GM19193 (cell line): Measurements from ENCODE around the gene PHACTR2.

Source experiments
- POLR2A ChIP-seq: IDR thresholded peaks from 4 replicates; pipeline ENCODE4 v1.6.1; 2011; ENCODE audit not compliant: insufficient read depth, insufficient read length; ENCODE audit errors: extremely low read depth

PHACTR2 gene

DNA sequence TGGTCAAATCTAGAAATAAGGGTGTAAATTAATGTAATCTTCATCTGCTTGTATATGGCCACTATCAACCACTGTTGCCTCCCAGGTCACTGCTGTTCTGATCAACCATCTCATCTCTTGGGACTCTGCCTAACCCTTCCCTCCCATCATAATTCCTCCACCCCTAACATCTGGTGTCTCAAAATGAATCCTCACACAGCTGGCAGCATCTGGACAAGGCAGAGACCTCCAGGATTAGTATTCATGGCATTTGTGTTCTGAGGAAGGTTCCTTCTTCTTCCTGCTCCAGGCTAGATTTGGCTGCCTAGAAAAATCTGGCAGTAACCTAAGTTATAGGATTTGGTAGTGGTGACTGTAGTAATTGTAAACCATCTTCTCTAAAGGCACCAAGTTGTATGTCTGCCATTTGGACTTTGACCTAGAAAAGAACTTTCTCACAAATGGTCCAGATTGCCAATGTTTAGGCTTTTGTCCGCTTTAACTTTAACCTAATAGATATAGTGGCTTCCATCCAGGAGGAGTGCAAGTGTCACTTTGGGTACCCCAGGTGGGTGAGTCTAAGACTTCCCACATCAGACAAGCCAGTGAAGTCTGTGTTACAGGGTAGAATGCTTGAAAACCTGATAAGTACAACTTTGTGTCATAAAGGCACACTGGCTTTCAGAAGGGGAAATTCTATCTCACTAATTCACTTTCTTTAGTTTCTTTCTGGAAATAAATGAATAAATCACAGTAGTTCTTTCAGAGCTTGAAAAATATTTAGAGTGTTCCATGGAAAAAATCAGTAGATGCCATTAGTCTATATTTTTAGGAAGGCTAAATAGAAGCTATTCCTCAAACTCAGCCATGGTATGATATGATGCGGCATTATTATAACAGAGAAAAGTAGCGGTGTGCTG lies 3.0 kb upstream of the PHACTR2 start:
- TF ChIP-seq POLR2A = no peak

DNA sequence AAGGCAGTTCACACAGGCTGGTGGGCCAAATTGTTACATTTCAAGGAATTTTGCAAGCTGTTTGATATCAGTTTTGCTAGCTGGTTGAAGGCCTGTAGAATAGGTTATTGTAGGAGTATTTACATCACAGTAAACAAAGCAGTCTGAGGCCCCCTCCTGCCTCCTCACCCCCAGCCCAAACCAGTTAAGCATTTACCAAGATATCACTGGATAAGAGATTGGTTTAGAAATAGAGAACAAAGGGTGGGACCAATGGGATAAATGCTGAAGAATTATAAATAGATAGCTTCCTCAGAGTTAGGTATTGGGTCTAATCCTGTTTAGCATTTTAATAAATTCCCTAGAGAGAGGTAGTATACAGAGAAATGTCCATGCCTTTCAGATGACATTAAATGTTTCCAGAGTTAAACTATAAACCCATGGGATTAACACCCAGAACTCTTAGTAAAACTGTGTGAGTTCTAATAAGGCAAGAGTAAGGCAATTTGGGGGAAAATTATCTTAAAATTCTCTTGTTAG lies 2.3 kb upstream of the PHACTR2 start:
- no peak for TF ChIP-seq POLR2A

DNA sequence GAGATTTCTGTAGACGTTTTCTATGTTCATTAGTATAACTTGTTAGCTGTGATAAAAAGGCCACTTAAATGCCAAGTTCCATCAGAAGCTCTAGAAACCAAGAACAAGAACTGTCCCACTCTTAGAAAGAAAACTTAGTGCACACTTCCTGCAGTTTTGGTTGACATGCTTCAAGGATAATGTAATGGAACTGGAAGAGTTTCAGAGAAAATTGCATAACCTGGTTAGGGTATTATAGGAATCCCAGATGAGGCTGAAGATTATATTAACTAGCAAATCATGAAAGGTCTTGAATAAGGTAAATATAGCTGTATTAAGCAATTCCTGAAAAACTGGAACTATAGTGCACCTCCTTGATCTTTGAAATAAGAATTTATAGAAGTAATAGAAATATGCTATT lies 1.8 kb upstream of the PHACTR2 start:
- TF ChIP-seq POLR2A = no peak

DNA sequence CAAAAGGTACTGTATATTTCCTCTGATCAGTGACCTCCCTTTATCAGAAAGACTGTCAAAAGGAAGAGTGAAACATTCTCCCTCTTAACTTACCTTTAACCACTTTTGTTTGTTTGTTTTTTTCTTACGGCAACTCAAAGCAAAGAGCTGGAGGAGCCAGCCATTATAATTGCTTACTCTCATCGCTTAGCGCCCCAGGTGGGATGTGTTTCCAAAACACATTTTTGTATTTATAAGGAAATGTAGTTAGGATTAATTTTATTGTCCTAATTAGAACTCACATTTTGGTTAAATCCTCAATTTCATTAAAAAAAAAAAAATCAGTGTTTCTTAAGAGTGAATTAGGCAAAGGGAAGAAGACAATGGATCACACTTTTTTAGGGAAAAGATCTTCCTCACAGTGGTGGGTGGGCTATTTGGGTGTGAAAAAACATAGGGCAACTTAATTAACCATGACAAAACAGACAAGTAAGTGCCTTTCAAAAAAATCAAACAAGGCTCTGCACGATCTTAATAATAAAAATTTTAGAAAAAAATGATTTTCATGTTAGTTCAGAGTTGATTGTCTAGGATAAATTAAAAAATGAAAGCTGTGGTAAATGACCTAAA lies 1.2 kb upstream of the PHACTR2 start:
- no peak for TF ChIP-seq POLR2A

DNA sequence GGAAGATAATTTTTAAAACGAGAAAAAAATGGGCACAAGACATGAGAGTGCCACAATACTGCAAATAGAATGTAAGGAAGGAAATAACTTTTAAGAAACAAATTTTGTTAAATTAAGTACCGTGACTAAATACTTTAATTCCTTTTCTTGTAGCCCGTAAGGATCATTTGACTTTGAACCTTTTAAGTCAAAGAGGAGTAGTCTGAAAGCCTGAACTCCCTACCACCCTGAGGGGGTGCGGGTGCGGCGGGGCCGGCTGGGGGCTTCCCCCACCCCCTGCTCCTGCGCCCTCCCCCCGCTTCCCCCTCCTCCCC lies 231 bp upstream of the PHACTR2 start:
- no peak for TF ChIP-seq POLR2A

DNA sequence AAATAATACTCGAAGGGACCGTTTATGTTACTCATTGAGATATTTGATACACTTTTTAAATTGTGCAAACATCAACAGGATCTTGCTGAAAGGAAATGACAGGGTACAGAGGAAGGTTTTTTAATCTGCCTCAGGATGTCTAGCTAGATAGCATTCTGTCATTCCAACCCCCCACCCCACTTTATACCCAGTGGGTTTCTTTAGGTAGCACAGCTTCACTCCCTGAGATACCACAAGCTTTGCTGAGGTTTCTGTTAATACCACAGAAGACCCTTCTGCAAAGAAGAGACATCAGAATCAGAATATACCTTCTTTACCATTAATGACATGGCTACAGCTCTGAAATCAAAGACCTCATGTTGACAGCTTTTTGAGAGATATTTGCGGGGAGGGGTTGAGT lies 1.3 kb downstream of the PHACTR2 start:
- no peak for TF ChIP-seq POLR2A

DNA sequence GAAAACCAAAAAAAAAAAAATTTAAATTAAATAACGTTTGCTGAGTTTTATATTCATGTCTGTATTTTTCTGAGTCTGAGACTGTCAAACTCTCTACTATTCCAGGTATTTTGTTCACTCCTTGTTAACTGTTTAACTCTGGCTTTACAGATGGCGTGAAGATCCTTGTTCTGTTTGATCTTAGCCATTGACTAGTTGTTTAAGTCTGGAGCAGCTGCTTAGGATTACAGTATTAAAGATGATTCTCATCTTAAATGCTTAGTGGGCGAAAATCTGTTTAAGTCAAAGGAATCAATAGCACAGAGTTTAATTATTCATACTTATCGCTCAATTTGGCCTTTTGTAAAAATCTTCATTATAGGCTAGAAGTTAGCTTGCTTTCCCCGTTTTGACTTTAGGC lies 2.4 kb downstream of the PHACTR2 start:
- no peak for TF ChIP-seq POLR2A

GRCh38 chr6:143682805-143683204 lies 5.0 kb downstream of the PHACTR2 start:
- TF ChIP-seq POLR2A = no peak

DNA sequence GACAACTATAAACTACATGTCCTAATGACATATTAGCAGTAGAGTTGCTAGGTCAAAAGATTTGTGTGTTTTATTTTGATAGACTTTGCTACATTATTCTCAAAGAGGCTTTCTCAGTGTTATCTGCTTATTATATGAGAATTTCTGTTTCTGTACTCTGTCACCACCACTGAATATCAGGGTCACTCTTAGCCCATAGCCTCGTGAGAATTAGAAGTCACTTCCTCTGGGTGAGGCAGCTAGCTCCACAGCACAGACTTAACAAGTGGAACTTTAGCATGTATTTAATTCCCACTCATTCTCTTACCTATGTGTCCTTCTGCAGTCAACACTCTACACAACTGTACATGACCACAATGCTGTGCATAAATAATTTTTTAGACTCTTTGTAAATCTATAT lies 6.7 kb downstream of the PHACTR2 start:
- TF ChIP-seq POLR2A = no peak

DNA sequence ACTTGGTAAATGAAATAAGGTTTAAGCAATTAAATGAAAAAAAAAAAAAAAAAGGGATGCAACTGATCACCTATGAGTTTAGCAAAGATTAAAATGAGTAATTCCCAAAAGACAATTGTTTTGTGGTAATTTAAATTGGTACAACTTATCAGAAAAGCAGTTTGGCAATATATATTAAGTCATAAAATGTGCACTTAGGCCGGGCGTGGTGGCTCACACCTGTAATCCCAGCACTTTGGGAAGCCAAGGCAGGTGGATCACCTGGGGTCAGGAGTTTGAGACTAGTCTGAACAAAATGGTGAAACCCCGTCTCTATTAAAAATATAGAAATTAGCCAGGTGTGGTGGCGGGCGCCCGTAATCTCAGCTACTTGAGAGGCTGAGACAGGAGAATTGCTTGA lies 7.9 kb downstream of the PHACTR2 start:
- no peak for TF ChIP-seq POLR2A

DNA sequence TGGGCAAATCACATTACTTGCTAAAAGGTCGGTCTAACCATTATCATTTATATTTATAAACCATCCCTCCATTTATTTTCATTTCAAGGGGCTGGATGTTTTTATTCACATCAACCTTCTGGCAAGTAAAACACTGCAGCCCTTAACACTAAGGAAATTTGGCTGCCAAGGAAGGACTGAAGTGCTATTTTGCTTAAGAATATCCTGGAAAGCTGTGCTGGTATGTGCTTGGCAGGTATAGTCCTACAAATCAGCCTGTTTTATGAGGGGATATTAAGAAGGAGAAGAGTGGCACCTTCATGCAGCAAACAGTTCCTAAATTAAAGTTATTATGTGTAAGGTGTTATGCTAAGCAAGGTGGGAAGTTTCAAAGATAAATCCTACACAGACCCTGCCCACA lies 9.8 kb downstream of the PHACTR2 start:
- TF ChIP-seq POLR2A = no peak

- TF ChIP-seq POLR2A = no peak
Measured at GRCh38 chr6:143688681-143689080, 10.9 kb downstream of the PHACTR2 start.

DNA sequence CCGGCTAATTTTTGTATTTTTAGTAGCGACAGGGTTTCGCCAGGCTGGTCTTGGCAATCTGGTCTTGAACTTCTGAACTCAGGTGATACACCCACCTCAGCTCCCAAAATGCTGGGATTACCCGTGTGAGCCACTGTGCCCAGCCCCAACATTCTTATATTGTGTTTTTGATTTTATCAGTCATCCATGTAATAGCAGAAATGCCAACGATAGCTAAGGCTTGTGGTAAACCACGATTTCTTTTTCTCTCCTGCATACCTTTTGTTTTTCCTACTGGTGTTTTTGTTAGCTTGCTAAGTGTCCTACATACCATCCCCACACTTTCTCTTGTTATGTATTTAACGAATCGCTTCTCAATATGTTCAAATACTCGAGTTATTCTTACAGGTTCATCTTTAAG lies 12.1 kb downstream of the PHACTR2 start:
- no peak for TF ChIP-seq POLR2A

GRCh38 chr6:143691155-143691554 lies 13.4 kb downstream of the PHACTR2 start:
- TF ChIP-seq POLR2A = no peak

DNA sequence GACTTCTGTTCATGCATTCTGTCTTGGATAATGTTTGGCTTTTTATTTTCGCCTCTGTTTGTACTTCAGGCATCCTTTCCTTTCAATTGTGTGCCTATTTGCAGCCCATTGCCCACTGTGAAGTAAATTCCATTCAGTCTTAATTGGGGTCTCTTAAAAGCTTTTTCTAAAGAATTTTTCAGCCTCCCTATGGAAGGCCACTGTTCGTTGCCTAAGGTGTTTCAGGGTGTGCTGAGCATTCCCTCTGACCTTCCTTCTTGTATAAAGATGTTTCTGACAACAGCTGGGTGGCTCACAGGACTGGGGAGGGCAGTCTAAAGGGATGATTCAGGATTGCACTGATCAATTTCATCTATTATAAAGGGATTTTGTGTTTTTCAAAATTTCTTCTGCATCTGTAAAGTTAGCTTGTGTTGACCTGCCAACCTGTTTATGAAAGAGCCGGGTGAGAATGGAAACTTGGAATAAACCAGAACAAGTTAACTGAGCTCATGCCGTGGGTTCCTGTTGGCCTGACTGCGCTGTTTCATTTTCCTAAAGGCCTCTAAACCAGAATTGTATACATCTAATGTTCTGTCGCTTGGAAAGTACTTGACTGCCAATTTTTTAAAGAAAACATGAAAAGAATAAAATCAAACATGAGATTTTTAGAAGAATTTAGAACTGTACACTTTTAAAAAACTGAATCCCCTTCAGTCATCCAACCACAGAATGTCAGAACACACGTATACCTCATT lies 14.3 kb downstream of the PHACTR2 start:
- no peak for TF ChIP-seq POLR2A

DNA sequence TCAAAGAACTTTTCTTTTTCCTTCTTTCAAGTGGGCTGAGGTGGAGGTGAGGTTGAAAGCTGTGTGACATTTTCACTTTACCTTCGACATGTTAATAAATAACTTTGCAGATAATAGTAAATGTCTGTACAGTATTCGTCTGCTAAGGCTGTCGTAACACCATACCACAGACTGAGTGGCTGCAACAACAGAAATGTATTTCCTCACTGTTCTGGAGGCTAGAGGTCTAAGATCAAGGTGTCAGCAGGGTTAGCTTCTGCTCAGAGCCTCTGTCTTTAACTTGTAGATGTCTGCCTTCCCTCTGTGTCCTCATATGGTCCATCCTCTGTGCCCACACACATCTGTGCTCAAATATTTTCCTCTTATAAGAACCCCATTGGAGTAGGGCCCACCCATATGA lies 14.9 kb downstream of the PHACTR2 start:
- TF ChIP-seq POLR2A = no peak

DNA sequence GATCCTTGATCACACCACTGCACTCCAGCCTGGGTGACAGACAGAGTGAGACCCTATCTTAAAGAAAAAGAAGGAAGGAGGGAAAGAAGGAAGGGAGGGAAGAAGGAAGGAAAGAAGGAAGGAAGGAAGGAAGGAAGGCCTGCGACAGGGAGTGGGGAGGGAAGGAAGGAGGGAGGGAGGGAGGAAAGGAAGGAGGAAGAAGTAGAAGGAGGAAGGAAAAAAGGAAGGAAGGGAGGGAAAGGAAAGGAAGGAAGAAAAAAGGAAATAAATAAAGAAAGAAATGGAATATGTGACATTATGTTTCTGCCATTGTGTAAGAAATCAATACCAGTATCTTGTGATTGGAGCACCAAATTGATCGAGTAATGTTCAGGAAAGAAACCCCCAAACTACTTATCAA lies 16.2 kb downstream of the PHACTR2 start:
- no peak for TF ChIP-seq POLR2A

GRCh38 chr6:143694560-143694959 lies 16.8 kb downstream of the PHACTR2 start:
- TF ChIP-seq POLR2A = no peak
